T-helper 1 cell treated with Interleukin-12 subunit alpha and Interleukin-12 subunit beta and Interleukin-4 antibody, amounts not matched to agents 30 ng/mL and 1 ng/mL, for 36 hours (primary cell): ENCODE results near the gene THSD4. TPM values are rescaled to one million over a fixed set of nuclear protein-coding genes. Genes with fewer than 3 reads are reported as not detected.
"Not testable (repeated sequence)": the region's sequence is repeated elsewhere in the genome, so short reads cannot be mapped to it uniquely, and the experiment has no call there.

ENCODE experiments used
- intact Hi-C: fragments of 100-400 bp; cut with micrococcal nuclease; formaldehyde crosslinking; loops from one replicate; pipeline ENCODE4 v1.15.1; 2024
- total RNA-seq: library from RNA; stranded (reverse); gene quantifications from 2 replicates; pipeline ENCODE4 v1.2.3, GENCODE V29; 2022

Gene THSD4
- total RNA-seq, 1 donor from 2014 or later, result not detected

- intact Hi-C loops, result no loop called here
These were observed 592.2 kb downstream of the THSD4 start for GRCh38 chr15:71707230-71708050.

GRCh38 chr15:71708051-71708429, 592.8 kb downstream of the THSD4 start:
- intact Hi-C loops, result no loop called here

GRCh38 chr15:71708741-71709140, 593.5 kb downstream of the THSD4 start:
- intact Hi-C loops, result no loop called here

GRCh38 chr15:71709808-71710418, 594.6 kb downstream of the THSD4 start:
- intact Hi-C loops, result no loop called here

- intact Hi-C loops, result no loop called here
These were observed 596.9 kb downstream of the THSD4 start for GRCh38 chr15:71712182-71712581.

GRCh38 chr15:71713191-71713809, 598.0 kb downstream of the THSD4 start:
- intact Hi-C loops, result no loop called here

GRCh38 chr15:71715914-71716313, 600.6 kb downstream of the THSD4 start:
- intact Hi-C loops, result no loop called here

GRCh38 chr15:71716990-71717389, 601.7 kb downstream of the THSD4 start:
- intact Hi-C loops, result no loop called here

GRCh38 chr15:71718116-71718910, 603.0 kb downstream of the THSD4 start:
- intact Hi-C loops, result no loop called here

GRCh38 chr15:71723344-71723743, 608.1 kb downstream of the THSD4 start:
- intact Hi-C loops, result no loop called here

GRCh38 chr15:71725207-71725955, 610.1 kb downstream of the THSD4 start:
- intact Hi-C loops, result not testable (repeated sequence)

GRCh38 chr15:71728881-71729280, 613.6 kb downstream of the THSD4 start:
- intact Hi-C loops, result no loop called here

GRCh38 chr15:71729319-71729718, 614.0 kb downstream of the THSD4 start:
- intact Hi-C loops, result no loop called here

GRCh38 chr15:71730277-71731144, 615.2 kb downstream of the THSD4 start:
- intact Hi-C loops, result loop anchor here (1.0 to 2.0 kb wide), 3 partner anchors 155 to 282 kb away; no protein-coding TSS in a partner anchor

GRCh38 chr15:71732636-71733035, 617.4 kb downstream of the THSD4 start:
- intact Hi-C loops, result no loop called here

- intact Hi-C loops, result no loop called here
These were observed 617.9 kb downstream of the THSD4 start for GRCh38 chr15:71733122-71733521.

GRCh38 chr15:71734709-71735384, 619.6 kb downstream of the THSD4 start:
- intact Hi-C loops, result no loop called here

- intact Hi-C loops, result no loop called here
These were observed 620.1 kb downstream of the THSD4 start for GRCh38 chr15:71735385-71735757.

- intact Hi-C loops, result no loop called here
These were observed 621.1 kb downstream of the THSD4 start for GRCh38 chr15:71736286-71736947.
